GM18526 (cell line): ENCODE results near the gene RASA3.

ENCODE experiments used
- POLR2A ChIP-seq: IDR thresholded peaks from 3 replicates; pipeline ENCODE4 v1.6.1; 2011; ENCODE audit not compliant: insufficient read length; ENCODE audit errors: extremely low read depth

Gene RASA3

GRCh38 chr13:114013952-114014629 is 118.3 kb downstream of the RASA3 start:
- TF ChIP-seq POLR2A: no peak

GRCh38 chr13:114013336-114013735 is 119.1 kb downstream of the RASA3 start:
- TF ChIP-seq POLR2A: no peak

GRCh38 chr13:114012921-114013320 is 119.5 kb downstream of the RASA3 start:
- no peak for TF ChIP-seq POLR2A

DNA sequence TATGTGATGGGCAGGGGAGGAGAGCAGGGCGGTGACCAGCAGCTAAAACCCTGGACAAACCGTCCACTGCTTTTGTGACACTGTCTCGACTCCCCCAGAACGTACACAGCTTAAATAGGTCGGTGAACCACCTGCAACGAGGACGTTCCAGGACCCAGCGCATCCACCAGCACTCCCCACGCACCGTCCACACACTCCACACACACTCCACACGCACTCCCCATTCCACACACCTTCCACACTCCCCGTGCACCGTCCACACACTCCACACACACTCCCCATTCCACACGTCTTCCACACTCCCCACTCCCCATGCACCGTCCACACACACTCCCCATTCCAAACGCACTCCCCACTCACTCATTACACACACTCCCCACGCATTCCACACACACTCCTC is 120.3 kb downstream of the RASA3 start:
- TF ChIP-seq POLR2A: no peak

GRCh38 chr13:114011226-114011625 is 121.2 kb downstream of the RASA3 start:
- no peak for TF ChIP-seq POLR2A

DNA sequence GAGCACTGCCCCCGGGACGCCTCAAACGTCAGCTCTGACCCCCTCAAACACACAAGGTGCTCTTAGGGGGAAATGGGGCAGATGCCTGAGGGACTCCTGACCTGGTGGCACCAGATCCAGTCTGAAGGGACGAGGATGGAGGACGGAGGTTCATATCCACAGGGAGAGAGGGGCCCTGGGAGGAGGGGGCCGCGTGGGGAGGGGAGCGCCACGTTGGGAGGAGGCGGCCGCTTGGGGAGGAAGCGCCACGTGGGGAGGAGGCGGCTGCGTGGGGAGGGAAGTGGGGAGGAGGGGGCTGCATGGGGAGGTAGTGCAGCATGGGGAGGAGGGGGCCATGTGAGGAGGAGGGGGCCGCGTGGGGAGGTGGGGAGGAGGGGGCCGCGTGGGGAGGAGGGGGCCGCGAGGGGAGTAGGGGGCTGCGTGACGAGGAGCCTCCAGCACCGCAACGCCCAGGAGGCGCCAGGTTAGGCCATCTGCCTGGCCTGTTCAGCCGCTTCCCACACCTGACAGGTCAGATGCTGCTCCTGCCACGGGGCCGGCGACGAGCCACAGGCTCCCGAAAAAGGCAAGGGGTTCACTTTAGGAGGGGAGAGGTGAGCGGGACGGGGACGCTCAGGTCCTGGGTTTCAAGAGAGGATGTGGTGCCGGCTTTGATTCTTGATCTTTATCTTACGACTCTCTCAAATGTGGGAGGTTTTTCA is 121.9 kb downstream of the RASA3 start:
- no peak for TF ChIP-seq POLR2A

DNA sequence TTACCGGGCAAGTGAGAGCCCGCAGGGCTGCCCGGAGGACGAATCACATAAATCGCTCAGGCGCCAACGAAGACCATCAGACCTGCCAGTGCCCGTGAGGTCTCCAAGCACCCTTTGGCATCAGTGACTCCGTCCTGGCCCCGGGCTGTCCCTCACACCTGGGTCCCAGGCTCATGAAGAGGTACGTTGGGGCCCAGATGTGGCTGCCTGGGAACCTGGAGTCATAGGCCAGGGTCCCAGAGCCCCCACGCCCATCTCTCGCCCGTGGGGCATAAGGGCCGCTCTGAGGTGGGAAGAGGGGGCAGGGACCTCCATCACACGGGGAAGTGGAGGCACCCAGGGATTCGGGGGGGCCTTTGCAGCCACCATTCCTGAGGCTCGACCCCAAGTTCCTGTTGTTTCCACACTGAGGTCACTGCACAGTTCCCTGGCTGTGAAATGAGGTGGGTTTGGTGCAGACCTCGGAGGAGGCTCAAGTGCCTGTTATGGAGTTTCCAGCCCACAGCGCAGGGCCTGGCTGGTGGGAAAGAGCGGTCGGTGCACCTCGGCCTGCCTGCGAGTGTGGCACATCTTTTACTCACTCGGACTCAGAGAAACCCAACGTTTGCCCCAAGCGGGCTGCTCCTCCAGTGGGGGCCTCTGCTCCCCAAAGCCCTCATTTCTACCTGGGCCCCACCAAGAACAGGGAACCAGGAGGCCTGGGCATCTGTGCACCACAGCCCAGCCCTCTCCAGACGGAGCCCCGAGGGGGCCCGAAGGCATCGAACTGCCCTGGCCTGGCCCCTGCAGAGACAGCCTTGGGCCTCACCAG is 122.6 kb downstream of the RASA3 start:
- TF ChIP-seq POLR2A: no peak

GRCh38 chr13:114008964-114009589 is 123.3 kb downstream of the RASA3 start:
- TF ChIP-seq POLR2A: no peak

- TF ChIP-seq POLR2A: no peak
Observed at GRCh38 chr13:114007566-114007965, 124.9 kb downstream of the RASA3 start.

DNA sequence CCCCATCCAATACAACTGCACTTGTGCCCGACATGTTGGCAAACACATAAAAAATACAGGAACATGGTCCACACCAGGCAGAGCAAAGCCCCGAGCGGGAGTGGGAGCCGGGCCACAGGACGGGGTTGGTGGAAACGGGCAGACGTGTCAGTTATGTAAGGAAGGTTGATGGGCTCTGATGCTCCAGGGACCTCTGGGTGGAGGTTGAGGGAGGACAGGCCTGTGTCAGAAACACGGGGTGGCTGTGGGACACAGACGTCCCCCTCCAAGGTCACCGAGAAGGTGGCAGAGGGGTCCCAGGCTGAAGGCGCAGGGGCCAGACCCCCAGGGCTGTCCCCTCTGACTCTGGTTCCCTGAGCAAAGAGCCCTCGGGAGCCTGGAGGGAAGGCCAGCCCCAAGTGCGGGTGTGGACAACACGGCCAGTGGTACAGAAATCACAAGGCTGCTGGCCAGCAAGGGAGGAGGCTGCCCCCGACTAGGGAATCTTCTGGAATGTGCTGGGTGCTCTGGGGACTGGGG is 127.2 kb downstream of the RASA3 start:
- no peak for TF ChIP-seq POLR2A

- TF ChIP-seq POLR2A: no peak
Observed at GRCh38 chr13:114004420-114005205, 127.8 kb downstream of the RASA3 start.

- TF ChIP-seq POLR2A: no peak
Observed at GRCh38 chr13:114002771-114003321, 129.6 kb downstream of the RASA3 start.

DNA sequence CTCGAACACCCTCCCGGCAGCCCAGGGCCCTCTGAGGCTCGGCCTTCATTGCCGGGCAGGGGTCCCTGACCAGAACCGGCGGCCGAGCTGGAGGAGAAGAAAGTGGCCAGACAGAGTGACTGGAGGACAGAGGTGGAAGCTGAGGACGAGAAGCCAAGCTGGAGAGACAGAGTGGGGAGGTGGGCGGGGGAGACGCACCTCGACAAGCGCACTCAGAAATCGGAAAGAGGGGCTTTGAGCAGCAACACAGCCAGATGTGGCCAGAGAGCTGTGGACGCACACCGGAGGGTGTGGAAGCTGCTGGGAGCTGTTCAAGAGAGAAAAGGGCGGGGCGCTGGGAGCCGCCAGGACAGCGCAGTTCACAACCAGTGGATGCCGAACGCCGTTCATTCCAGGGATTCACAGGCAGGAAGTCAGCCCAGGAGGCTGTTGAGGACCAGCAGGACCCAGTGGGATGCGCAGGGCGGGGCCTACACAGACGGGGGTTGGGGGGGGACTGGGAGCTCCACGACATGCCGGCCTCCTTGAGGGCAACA is 130.3 kb downstream of the RASA3 start:
- no peak for TF ChIP-seq POLR2A
